Amygdala (tissue), 56 donors: Measurements from ENCODE around the gene CALCOCO1.
A peak's percentile ranks its signal among the peaks of the same experiment; 100 is the strongest.

ENCODE experiments used
- DNase-seq, 56 donors: peaks; one replicate each; lab custom pipeline; 2025; lab: John Stamatoyannopoulos, UW

Gene CALCOCO1

DNA sequence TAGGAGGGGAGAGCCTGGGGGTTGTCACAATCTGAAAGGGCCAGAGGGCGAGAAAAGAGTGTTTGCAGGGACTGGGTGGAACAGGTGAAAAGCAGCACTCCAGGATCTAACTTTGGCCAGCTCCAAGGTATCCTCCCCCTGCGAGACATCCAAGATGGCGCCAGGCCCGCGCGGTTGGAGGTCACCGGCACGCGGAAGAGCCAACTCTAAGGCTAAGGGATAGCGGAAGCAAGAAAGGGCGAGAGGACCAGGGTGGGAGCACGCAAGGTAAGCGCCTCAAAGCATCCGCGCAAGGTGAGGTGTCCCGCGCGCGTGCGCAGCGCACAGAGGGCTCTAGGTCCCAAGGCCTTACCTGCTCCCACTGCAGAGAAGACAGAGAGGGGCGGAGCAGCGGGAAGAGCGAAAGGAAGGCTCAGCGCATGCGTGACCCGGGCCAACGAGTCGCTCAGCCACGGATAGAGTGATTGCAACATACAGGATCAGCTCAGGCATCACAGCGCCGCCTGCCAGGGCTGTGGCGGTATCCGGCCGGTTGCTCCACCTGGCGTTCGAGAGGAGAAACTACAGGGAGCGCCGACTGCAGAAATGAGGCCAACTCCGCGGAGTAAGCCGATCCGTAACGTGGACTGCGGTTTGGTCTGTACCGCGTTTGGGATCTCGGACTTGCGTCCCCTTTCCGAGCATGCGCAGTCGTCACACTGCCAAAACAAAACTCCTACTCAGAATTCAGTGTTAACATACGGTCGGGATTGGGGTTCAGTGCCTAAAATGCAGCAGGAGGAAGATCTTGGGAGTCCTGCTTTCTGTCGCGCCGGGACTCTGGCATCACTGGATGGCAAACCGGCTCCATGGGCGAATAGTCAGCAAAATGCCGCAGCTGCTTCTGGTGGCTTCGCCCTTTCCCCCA lies 51.3 kb downstream of the CALCOCO1 start, which contains the start of gene ATP5MC2:
ATP5MC2 (minus strand) TSS at position 383 of the 907 bp plus-strand sequence. CDS start 3,469 bp downstream, outside the sequence.
- peak; percentile 68 to 99 (median 97) for DNase-seq

DNA sequence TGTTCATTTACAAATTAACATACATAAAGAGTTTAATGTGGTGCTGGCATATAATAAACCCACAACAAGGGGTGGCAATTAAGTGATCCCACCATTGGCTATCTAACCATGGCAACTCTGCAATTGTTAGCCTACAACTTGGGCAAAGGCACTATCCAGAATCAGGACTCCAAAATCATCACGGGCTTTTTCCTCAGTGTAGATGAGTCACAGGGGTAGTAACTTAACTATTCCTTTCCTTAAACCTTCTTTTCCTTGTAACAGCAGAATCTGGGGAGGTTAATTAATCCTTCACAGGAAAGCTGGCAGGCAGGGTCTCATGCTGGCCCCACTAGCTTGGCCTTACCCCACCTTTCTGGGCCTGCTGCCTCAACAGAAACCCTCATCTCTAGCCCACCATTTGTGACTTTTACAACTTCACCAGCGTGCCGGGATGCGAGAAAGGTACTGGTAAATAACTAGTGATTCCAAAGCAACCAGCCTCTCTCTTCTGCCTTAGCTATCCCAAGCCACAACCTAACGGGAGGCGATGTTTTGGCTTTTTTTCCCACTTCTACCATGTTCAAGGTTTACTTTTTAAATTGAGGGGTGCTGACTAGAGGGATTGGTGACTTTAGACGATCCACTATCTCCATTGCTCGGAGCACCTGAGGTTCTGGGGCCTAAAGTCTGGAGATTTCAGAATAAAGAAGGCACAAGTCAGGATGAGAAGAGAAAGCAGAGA lies 52.1 kb downstream of the CALCOCO1 start:
- DNase-seq: no peak

DNA sequence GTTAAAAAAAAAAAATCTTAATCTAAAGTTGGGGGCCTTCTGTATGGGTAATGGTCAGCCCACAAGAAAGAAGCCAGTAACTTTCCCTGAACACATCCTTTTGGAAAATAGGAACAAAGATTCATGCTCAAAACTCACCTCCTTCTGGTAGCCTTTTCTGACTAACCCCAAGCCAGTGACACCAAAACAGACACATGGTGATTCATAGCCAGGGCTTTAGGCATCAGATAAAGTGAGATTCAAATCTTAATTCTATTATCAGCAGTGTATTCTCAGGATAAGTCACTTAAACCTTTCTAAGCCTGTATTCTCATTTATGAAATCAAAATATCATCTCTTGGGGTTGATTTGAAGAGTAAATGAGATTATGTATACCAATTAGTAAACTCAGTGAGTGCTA lies 56.3 kb downstream of the CALCOCO1 start:
- no peak for DNase-seq

DNA sequence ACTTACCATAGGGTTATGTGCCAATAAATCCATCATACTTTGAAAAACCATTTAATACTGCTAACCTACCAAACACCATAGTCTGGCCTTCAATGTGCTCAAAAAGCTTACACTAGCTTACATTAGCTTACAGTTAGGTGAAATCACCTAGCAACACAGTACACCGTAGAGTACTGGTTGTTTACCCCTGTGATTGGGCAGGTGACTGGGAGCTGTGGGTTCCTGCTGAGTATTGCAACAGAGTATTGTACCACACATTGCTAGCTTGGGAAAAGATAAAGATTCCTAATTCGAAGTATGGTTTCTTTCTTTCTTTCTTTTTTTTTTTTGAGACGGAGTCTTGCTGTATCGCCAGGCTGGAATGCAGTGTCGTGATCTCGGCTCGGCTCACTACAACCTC lies 56.9 kb downstream of the CALCOCO1 start:
- DNase-seq: no peak

DNA sequence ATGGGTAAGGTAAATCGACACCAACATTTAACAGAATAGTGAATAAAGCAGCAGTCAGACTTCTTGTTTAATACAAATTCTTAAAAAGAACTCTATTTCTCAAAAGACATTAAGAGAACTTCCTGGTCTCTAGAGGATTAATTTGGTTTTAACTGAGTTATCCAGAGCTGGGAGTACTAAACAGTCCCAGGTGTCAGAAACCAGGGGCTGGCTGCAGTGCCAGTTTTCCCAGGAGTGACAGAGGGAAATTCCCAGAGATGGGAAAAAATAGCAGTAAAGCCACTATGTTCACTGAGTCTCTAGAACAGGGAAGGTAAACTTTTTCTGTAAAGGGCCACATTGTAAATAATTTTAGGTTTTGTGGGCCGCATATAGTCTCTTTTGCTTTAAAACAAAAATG lies 60.2 kb downstream of the CALCOCO1 start:
- no peak for DNase-seq

DNA sequence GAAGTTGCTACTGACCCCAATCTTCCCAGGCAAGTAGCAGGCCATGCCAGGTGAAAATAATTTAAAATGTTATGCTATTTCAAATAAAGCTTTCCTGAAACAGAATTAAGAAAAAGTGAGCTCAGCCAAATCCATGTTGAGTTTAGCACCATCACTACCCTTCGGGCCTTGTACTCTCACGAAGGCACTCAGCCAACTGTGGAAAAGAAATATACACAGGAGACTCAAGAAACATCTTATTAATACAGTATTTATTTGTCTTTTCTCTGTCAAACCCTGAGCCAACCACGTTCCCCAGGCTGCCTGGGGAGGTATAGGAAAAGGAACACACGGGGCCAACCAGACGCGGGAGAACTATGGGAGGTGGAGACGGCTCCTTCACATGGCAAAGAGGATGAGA lies 62.3 kb downstream of the CALCOCO1 start:
- DNase-seq: no peak

DNA sequence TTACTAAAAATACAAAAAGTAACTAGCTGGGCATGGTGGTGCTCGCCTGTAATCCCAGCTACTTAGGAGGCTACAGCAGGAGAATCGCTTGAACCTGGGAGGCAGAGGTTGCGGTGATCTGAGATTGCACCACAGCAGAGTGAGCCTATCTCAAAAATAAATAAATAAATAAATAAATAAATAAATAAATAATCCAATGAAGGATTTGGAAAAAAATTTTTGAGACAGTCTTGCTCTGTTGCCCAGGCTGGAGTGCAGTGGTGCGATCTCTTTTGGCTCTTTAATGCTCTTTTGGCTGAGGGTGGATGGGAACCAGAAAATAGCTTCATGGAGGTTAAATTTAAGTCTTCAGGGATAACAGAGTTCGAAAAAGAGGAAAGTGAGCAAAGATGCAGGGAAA lies 63.1 kb downstream of the CALCOCO1 start:
- no peak for DNase-seq

DNA sequence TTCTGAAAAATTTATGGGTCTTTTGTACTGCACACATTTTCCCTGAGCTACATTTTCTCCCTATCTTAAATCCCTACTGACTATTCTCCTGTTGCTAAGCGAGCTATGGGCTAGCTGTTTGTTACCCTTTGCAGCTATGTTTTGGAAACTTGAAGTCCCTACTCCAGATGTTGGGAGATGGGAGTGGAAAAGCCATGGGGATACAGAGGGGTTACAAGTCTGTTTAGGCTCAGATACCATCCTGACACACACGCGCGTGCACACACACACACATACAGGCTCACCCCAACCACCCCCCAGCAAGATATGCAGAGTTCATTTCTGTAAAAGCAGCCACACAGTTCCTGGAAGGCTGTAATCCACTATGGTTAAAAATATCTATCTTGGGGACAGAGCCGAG lies 67.2 kb downstream of the CALCOCO1 start:
- DNase-seq: peak in 2 of 56 donors; percentile 2 to 5

DNA sequence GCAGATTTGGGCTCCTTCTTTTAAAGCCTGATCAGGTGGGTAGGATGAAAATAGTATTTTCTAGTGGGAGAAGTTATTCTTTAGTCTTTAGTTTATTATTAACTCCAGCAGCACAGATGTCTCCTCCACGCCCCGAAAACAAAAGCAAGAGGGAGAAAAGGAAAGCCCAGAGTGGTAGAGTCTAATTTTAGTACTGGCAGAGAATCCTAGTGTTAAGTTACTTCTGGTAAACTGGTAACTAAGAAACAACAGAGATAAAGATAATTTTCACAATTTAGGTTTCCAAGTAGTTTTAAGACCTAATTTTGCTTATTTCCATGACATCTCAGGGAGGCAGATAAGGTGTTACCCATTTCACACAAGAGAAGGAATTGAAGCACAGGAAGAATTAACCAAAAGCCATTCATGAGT lies 67.7 kb downstream of the CALCOCO1 start:
- peak in 3 of 56 donors; percentile 15 to 54 (median 26) for DNase-seq

DNA sequence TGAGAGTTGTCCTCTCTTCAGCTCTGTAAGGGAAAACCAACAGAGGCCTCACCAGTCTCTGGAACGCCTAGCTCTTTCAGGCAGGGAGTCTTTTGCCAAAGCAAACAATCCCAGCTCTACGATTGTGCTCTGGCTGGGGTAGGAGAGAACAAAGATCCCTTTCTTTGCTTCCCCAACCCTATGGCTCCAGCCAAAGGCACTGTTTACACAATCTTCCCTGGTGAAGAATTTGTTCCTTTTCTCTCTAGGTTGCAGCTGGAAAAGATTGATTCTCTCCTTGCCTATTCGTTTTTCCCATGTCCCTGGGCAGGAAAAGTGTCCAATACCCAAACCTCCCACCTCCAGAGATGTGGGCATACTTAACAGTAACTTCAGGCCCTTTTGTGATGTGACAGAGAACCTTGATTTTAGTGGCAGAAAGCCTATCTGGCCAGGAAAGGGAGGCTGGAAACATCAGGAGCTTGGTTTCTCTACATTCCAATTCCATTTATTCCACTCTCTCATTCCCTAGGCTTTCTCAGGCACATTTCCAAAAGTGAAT lies 68.2 kb downstream of the CALCOCO1 start:
- DNase-seq: peak in 52 of 56 donors; percentile 16 to 91 (median 64)
